Transverse colon (tissue), 4 donors: ENCODE results near the gene ZNF99. TPM values are rescaled to one million over a fixed set of nuclear protein-coding genes. Genes with fewer than 3 reads are reported as not detected.
"Not testable (repeated sequence)": the region's sequence is repeated elsewhere in the genome, so short reads cannot be mapped to it uniquely, and the experiment has no call there.

Experiments
- DNase-seq: peaks from one replicate; pipeline ENCODE4 v3.0.0-alpha.2; 2019
- H3K27ac ChIP-seq, 4 donors: fragments of 200-600 bp; sonication (generic); 2 replicates each; pipeline ENCODE4 v1.5.1; 2016 to 2018; ENCODE audit warnings: inconsistent platforms in 4 of 4
- H3K27me3 ChIP-seq: fragments of 200-600 bp; sonication (generic); 2 replicates; pipeline ENCODE4 v1.5.1; 2017; ENCODE audit warnings: inconsistent platforms
- H3K36me3 ChIP-seq, 4 donors: fragments of 200-600 bp; sonication (generic); 2 replicates each; pipeline ENCODE4 v1.5.1; 2017 to 2019; ENCODE audit warnings: inconsistent platforms in 4 of 4
- H3K4me1 ChIP-seq, 4 donors: fragments of 200-600 bp; sonication (generic); 2 replicates each; pipeline ENCODE4 v1.5.1; 2017 to 2020; ENCODE audit warnings: inconsistent platforms in 4 of 4
- H3K4me3 ChIP-seq, 4 donors: fragments of 200-600 bp; sonication (generic); 1 replicate in 1 of 4; 2 replicates in 3 of 4; pipeline versions ENCODE4 v1.5.1 to v1.6.1; 2017 to 2019; ENCODE audit warnings: inconsistent platforms in 4 of 4
- H3K9me3 ChIP-seq, 2 donors: fragments of 200-600 bp; sonication (generic); 2 replicates each; pipeline ENCODE4 v1.5.1; 2017 to 2019; ENCODE audit warnings: inconsistent platforms in 2 of 2
- EP300 ChIP-seq: sonication (generic); formaldehyde crosslinking; IDR thresholded peaks from one replicate; pipeline ENCODE4 v1.6.1; 2017; ENCODE audit warnings: antibody characterized with exemption, low read depth
- POLR2A ChIP-seq: fragments of 450-650 bp; IDR thresholded peaks from one replicate; pipeline ENCODE4 v1.6.1; 2016; ENCODE audit warnings: antibody characterized with exemption, mild to moderate bottlenecking, moderate library complexity
- POLR2AphosphoS5 ChIP-seq, 3 donors: sonication (generic); formaldehyde crosslinking; IDR thresholded peaks; one replicate each; pipeline ENCODE4 v1.6.1; 2016; ENCODE audit warnings: antibody characterized with exemption in 3 of 3
- WGBS, 2 donors: methylation state at CpG; one replicate each; pipeline ENCODE4 v1.1.5; 2018; ENCODE audit warnings: low coverage in 1 of 2; 5-methylcytosine and 5-hydroxymethylcytosine counted together
- in situ Hi-C, 4 donors: fragments of 200-750 bp; cut with MboI; loops; one replicate each; pipeline versions ENCODE4 v1.15.0 to v1.15.1; 2017; ENCODE audit warnings: low sequenced_read_pairs in 3 of 4, low pct_ligation_motif_present in 1 of 4, low pct_unique_long_range_greater_than_20kb in 1 of 4
- intact Hi-C: fragments of 100-400 bp; cut with DNase I; formaldehyde crosslinking; loops from one replicate; pipeline ENCODE4 v1.15.1; 2023; ENCODE audit warnings: low total_unique reads
- total RNA-seq, 4 donors: library from RNA; depleted of rRNA; stranded (reverse); fragments of >200 nt; gene quantifications; one replicate each; pipeline ENCODE4 v1.1.0, GENCODE V29; 2016
- TF ChIP-seq, protein P1 (sequence below), 5 experiments: fragments of 200-600 bp in 3 of 5; fragments of 450-650 bp in 2 of 5; sonication (generic) in 3 of 5; IDR thresholded peaks; 1 replicate in 2 of 5; 2 replicates in 3 of 5; pipeline ENCODE4 v1.5.1; 2016 to 2017; ENCODE audit warnings: antibody characterized with exemption in 5 of 5, inconsistent platforms in 3 of 5, mild to moderate bottlenecking in 2 of 5, moderate library complexity in 1 of 5

Gene ZNF99
- total RNA-seq, 4 donors from 2014 or later = not detected

- TF ChIP-seq EP300 (no peak), POLR2AphosphoS5 (IDR thresholded peaks at IDR 0.05) (no peak), POLR2A (no peak)
- TF ChIP-seq, protein P1, sequence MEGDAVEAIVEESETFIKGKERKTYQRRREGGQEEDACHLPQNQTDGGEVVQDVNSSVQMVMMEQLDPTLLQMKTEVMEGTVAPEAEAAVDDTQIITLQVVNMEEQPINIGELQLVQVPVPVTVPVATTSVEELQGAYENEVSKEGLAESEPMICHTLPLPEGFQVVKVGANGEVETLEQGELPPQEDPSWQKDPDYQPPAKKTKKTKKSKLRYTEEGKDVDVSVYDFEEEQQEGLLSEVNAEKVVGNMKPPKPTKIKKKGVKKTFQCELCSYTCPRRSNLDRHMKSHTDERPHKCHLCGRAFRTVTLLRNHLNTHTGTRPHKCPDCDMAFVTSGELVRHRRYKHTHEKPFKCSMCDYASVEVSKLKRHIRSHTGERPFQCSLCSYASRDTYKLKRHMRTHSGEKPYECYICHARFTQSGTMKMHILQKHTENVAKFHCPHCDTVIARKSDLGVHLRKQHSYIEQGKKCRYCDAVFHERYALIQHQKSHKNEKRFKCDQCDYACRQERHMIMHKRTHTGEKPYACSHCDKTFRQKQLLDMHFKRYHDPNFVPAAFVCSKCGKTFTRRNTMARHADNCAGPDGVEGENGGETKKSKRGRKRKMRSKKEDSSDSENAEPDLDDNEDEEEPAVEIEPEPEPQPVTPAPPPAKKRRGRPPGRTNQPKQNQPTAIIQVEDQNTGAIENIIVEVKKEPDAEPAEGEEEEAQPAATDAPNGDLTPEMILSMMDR (IDR thresholded peaks at IDR 0.05) = no peak
- Histone ChIP-seq H3K4me3 (no peak overlapping the region), H3K27ac (no peak overlapping the region), H3K9me3 (peaks cover 1 to 4% of the 10 kb centered on the region in 2 donors), H3K4me1 (no peaks in the 10 kb centered on the region), H3K27me3 (peaks cover 12% of the 10 kb centered on the region), H3K36me3 (no peaks in the 10 kb centered on the region)
- WGBS, 2 donors = 52% methylated on average over 56 of the region's 72 CpGs; no CpG with 5 or more reads in 1 of the 2 donors
- in situ Hi-C loops (no loop called here), intact Hi-C loops (no loop called here)
- no peak for DNase-seq
Measured at GRCh38 chr19:22807061-22807835, 23.3 kb upstream of the ZNF99 start.

- no peak for DNase-seq
- Histone ChIP-seq H3K36me3 (no peaks in the 10 kb centered on the region), H3K27ac (no peak overlapping the region), H3K4me1 (no peaks in the 10 kb centered on the region), H3K4me3 (no peak overlapping the region), H3K9me3 (peaks cover 5 to 9% of the 10 kb centered on the region in 2 donors), H3K27me3 (peaks cover 12% of the 10 kb centered on the region)
- intact Hi-C loops = no loop called here
- 52 to 100% methylated on average over 1 to 11 of the region's 11 CpGs for WGBS, 2 donors
- TF ChIP-seq, protein P1 (IDR thresholded peaks at IDR 0.05) = no peak
- TF ChIP-seq POLR2AphosphoS5 (IDR thresholded peaks at IDR 0.05) = no peak
- no peak for TF ChIP-seq POLR2A
- TF ChIP-seq EP300 = no peak
- in situ Hi-C loops = no loop called here
Measured at GRCh38 chr19:22806418-22806817, 22.5 kb upstream of the ZNF99 start.

GRCh38 chr19:22797040-22797439 is 13.1 kb upstream of the ZNF99 start:
- H3K9me3 ChIP-seq = peaks cover 2 to 15% of the 10 kb centered on the region in 2 donors
- TF ChIP-seq POLR2AphosphoS5 (IDR thresholded peaks at IDR 0.05) = no peak
- TF ChIP-seq EP300 = no peak
- no peak for TF ChIP-seq POLR2A
- TF ChIP-seq, protein P1 (IDR thresholded peaks at IDR 0.05) = no peak
- no peak overlapping the region for H3K27ac ChIP-seq
- H3K27me3 ChIP-seq = no peaks in the 10 kb centered on the region
- no peaks in the 10 kb centered on the region for H3K36me3 ChIP-seq
- WGBS, 2 donors = 38 to 60% methylated on average over 2 to 5 of the region's 5 CpGs
- intact Hi-C loops (no loop called here), in situ Hi-C loops (no loop called here)
- DNase-seq = no peak
- no peaks in the 10 kb centered on the region for H3K4me1 ChIP-seq
- H3K4me3 ChIP-seq = no peak overlapping the region

DNA sequence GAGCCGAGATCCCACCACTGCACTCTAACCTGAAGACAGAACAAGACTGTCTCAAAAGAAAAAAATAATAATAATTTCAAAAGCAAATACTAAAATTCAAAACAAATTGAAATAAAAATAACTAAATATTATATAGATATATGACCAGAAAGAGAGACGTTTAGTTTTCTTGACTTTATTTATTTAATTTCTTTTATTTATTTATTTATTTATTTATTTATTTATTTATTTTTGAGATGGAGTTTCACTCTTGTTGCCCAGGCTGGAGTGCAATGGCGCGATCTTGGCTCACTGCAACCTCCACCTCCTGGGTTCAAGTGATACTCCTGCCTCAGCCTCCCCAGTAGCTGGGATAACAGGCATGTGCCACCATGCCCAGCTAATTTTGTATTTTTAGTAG is 8.9 kb upstream of the ZNF99 start:
- DNase-seq, H3K27ac ChIP-seq, H3K9me3 ChIP-seq, H3K4me3 ChIP-seq, H3K4me1 ChIP-seq, H3K27me3 ChIP-seq, intact Hi-C loops, H3K36me3 ChIP-seq, in situ Hi-C loops: not testable (repeated sequence)
- WGBS, 2 donors = 92 to 94% methylated on average over 4 of the region's 4 CpGs
